HG03558 (cell line): Measurements from ENCODE around the gene DPYSL4.

Experiments used
- ATAC-seq: cut with Tn5 transposase; IDR thresholded peaks from one replicate; pipeline ENCODE4 v1.9.1; 2021; ENCODE audit warnings: moderate number of reproducible peaks; ENCODE audit not compliant: unreplicated experiment; ENCODE audit errors: extremely low read depth

DPYSL4 gene

GRCh38 chr10:132222726-132223125, 36.0 kb downstream of the DPYSL4 start:
- ATAC-seq = no peak

- ATAC-seq = peak; percentile 76
Measured at GRCh38 chr10:132223156-132223590, 36.4 kb downstream of the DPYSL4 start.

GRCh38 chr10:132223611-132224342, 37.0 kb downstream of the DPYSL4 start:
- no peak for ATAC-seq

- ATAC-seq = no peak
Measured at GRCh38 chr10:132224343-132225072, 37.8 kb downstream of the DPYSL4 start.

GRCh38 chr10:132225073-132225848, 38.5 kb downstream of the DPYSL4 start:
- no peak for ATAC-seq

- no peak for ATAC-seq
Measured at GRCh38 chr10:132225849-132226205, 39.1 kb downstream of the DPYSL4 start.

- ATAC-seq = no peak
Measured at GRCh38 chr10:132226586-132227405, 40.0 kb downstream of the DPYSL4 start.

GRCh38 chr10:132227851-132228390, 41.2 kb downstream of the DPYSL4 start:
- ATAC-seq = no peak

GRCh38 chr10:132228616-132229015, 41.9 kb downstream of the DPYSL4 start:
- no peak for ATAC-seq

GRCh38 chr10:132229096-132229495, 42.3 kb downstream of the DPYSL4 start:
- no peak for ATAC-seq

- ATAC-seq = peak; percentile 68
Measured at GRCh38 chr10:132229834-132230556, 43.2 kb downstream of the DPYSL4 start.

GRCh38 chr10:132230557-132231210, 43.9 kb downstream of the DPYSL4 start:
- ATAC-seq = no peak

- ATAC-seq = no peak
Measured at GRCh38 chr10:132231656-132232022, 44.9 kb downstream of the DPYSL4 start.

- ATAC-seq = no peak
Measured at GRCh38 chr10:132232023-132232951, 45.5 kb downstream of the DPYSL4 start.

GRCh38 chr10:132232981-132233380, 46.2 kb downstream of the DPYSL4 start:
- no peak for ATAC-seq

GRCh38 chr10:132233501-132234085, 46.8 kb downstream of the DPYSL4 start:
- ATAC-seq = no peak

- no peak for ATAC-seq
Measured at GRCh38 chr10:132234860-132235259, 48.1 kb downstream of the DPYSL4 start.
